ENCODE measurements around the gene RERG.

DNA sequence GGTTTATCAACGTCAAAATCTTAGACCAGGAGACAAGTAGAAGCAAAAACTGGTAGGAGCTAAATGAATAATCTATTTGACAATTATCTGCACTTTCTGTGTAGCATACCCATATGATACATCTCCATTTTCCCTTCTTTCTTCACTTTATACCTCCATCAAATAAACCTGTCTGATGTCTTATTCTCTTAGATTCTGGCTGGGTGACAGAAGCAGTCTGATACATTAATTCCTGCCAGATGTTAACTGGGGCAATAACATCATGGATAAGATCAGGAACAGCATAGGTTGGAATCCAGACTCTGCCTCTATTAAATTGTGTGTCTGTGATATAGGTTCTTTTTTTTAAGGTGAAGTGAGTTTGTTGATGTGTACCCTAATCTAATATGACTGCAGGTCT, 11.7 kb upstream of the RERG start:
- no peak for TF ChIP-seq POLR2A (IDR thresholded peaks at IDR 0.05)
- TF ChIP-seq, protein P1, sequence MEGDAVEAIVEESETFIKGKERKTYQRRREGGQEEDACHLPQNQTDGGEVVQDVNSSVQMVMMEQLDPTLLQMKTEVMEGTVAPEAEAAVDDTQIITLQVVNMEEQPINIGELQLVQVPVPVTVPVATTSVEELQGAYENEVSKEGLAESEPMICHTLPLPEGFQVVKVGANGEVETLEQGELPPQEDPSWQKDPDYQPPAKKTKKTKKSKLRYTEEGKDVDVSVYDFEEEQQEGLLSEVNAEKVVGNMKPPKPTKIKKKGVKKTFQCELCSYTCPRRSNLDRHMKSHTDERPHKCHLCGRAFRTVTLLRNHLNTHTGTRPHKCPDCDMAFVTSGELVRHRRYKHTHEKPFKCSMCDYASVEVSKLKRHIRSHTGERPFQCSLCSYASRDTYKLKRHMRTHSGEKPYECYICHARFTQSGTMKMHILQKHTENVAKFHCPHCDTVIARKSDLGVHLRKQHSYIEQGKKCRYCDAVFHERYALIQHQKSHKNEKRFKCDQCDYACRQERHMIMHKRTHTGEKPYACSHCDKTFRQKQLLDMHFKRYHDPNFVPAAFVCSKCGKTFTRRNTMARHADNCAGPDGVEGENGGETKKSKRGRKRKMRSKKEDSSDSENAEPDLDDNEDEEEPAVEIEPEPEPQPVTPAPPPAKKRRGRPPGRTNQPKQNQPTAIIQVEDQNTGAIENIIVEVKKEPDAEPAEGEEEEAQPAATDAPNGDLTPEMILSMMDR (IDR thresholded peaks at IDR 0.05): no peak

Data from lower leg skin (tissue), 3 donors.